GM10847 (cell line): ENCODE data around the gene NCOA7.

Source experiments
- POLR2A ChIP-seq: IDR thresholded peaks from 2 replicates; pipeline ENCODE4 v1.6.1; 2011; ENCODE audit not compliant: insufficient read length; ENCODE audit errors: extremely low read depth

Gene NCOA7

DNA sequence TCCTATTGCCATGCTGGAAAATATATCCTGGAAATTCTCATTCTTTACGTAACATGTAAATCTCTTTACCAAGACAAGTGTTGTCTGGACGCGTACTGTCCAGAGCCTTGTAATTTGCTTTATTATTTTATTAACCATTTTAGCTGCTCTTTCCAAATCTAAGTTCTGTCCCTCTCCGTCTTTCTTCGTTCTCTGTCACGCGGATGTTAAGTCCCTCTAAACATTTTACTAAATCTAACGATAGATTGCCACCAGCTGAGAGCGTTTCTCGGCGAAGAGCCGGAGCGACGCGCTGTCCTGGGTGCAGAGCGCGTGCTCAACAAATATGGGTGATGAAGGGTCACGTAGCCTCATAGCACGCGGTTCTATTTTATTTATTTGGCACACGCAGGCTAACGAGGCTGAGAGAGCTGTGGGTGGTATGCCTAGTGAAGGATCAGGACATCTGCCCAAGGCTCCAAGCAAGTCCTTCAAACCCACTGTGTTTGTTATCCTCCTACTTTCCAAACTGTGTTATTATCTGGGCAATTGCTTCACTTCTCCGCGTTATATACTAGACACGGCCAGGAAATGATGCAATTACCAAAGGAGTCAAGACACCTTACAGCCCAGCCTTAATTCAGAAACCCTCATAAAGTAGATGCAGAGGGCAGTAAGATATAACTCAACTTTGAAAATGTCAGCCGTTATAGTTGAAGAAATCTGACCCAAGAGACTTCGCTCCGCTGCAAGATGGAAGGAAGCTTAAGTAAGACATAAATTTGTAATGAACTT, 10.0 kb upstream of the NCOA7 start:
- TF ChIP-seq POLR2A, result peak; percentile 40

- no peak for TF ChIP-seq POLR2A
Measured at GRCh38 chr6:125781314-125781868, 9.4 kb upstream of the NCOA7 start.

GRCh38 chr6:125784365-125784764, 6.4 kb upstream of the NCOA7 start:
- no peak for TF ChIP-seq POLR2A

DNA sequence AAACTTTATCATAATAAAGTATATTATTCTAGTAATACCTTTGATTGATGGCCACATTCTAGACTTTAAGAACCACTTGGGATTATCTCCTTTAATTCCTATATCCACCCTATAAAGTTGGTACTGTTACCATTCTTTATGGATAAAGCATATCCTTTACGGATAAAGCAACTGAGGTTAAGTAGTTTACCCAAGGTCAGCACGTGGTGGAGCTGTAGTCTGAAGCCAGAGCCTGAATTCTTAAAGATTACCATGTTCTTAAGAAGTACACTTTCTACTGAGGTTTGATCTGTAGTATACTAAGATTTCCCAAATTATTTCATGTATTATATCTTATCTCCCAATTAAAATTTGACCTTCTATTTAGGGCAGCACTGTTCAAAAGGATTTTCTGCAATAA, 3.0 kb upstream of the NCOA7 start:
- no peak for TF ChIP-seq POLR2A

DNA sequence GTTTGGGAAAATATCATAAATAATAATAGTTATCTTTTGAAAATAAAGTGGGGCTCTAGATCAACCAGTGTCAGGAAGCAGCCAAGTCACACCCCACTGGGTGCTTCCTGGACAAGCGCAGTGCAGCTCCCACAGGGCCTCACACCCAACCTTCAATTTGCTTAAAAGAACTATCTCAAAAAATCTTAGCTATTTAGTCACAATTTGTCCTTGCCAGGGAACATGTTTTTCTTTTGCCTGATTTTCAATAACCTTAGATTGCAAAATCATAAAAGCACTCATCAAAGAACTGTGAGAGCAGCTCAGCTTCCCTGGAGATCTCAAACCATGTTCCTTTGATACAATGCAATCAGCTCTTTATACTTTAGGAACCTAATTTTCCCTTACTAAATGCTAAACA, 1.6 kb upstream of the NCOA7 start:
- TF ChIP-seq POLR2A, result no peak

GRCh38 chr6:125789576-125790357, 993 bp upstream of the NCOA7 start:
- no peak for TF ChIP-seq POLR2A

- no peak for TF ChIP-seq POLR2A
Measured at GRCh38 chr6:125791151-125791819, 525 bp downstream of the NCOA7 start.

GRCh38 chr6:125791820-125792165, 1.0 kb downstream of the NCOA7 start:
- no peak for TF ChIP-seq POLR2A

DNA sequence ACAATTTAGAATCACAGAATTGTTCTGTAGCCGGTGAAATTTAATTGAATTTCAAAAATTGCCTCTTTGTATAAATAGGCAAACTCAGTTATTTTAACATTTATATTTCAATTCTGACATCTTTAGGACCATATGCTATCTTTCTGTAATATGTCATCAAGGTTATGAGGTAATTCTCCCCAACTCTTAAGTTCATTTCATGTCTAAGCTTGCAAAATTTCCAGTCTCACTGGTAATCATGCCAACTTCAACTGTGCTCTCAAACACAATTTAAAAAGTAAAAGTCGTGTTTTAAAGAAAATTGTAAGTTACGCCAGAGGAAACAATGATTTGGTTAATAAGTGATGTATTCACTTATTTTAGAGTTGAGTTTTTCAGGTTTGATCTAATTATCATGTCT, 1.4 kb downstream of the NCOA7 start:
- no peak for TF ChIP-seq POLR2A

- no peak for TF ChIP-seq POLR2A
Measured at GRCh38 chr6:125792680-125793079, 1.9 kb downstream of the NCOA7 start.

- TF ChIP-seq POLR2A, result no peak
Measured at GRCh38 chr6:125793280-125793679, 2.5 kb downstream of the NCOA7 start.

DNA sequence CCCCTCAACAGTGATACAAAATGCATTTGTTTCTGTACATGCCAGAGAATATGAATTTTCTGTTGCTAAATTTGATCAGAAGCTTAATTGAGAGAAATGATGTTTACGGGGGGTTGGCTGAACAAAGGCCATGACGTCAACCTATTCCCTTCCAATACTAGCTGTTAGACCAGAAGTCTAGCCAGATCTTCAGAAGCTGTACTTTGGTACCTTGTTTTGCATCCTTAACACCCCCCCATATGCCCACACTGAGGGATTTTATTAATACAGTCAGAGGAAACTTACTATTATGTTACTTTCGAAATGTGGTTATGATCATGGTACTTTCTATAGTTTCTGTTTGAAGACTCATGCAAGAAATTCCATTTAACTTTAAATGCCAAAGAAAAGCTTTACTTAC, 3.1 kb downstream of the NCOA7 start:
- no peak for TF ChIP-seq POLR2A

GRCh38 chr6:125794342-125795137, 3.8 kb downstream of the NCOA7 start:
- TF ChIP-seq POLR2A, result no peak

DNA sequence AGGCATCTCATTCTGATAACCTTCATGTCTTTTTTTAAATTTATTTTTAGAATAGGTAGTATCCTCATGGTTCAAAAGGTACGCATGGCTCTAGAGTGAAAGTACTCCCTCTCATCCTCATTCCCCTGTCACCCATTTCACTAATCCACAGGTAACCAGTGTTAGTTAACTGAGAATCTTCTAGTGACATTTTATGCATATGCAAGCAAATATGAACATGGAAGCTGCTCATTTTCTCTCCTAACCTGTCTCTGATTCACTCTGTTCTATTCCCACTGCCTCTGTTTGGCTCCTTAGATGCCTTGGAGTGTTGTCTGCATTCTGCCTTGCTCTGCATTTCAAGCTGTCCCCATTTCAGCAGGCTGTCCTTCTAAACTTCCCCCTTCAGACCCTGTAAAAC, 4.5 kb downstream of the NCOA7 start:
- no peak for TF ChIP-seq POLR2A
